OCI-LY7 (cell line): ENCODE measurements around the gene NOD2. TPM values are rescaled to one million over a fixed set of nuclear protein-coding genes. Genes with fewer than 3 reads are reported as not detected.

Experiments used
- BruUV-seq: library from RNA; stranded (reverse); fragments of 400-500 nt; replicated peaks from 2 replicates; lab custom pipeline; 2021; lab: Mats Ljungman, UMichigan
- CTCF ChIA-PET: fragments of 300-600 bp; sonication (Branson Sonifier 250); formaldehyde crosslinking; loops from one replicate; lab custom pipeline; 2022; ENCODE audit warnings: antibody characterized with exemption; ENCODE audit not compliant: unreplicated experiment; lab: Charles Lee
- POLR2A ChIA-PET: fragments of 300-600 bp; sonication (Branson Sonifier 250); formaldehyde crosslinking; loops from one replicate; lab custom pipeline; 2022; ENCODE audit warnings: antibody characterized with exemption; lab: Charles Lee
- DNase-seq: peaks from one replicate; pipeline ENCODE4 v3.0.0-alpha.2; 2015; ENCODE audit warnings: low spot score
- H2AFZ ChIP-seq: fragments of 200-600 bp; sonication (generic), shearing (Covaris generic); 2 replicates; pipeline ENCODE4 v1.6.1; 2014; ENCODE audit warnings: mild to moderate bottlenecking, antibody characterized with exemption, low read length, moderate library complexity
- H3K27ac ChIP-seq: fragments of 200-600 bp; sonication (generic); 2 replicates; pipeline ENCODE4 v1.5.1; 2014; ENCODE audit warnings: mixed run types, low read depth, mild to moderate bottlenecking, moderate library complexity, low read length, inconsistent platforms; ENCODE audit not compliant: poor library complexity, severe bottlenecking
- H3K36me3 ChIP-seq: fragments of 200-600 bp; sonication (generic); 2 replicates; pipeline ENCODE4 v1.6.1; 2014; ENCODE audit warnings: mild to moderate bottlenecking, antibody characterized with exemption, low read length, moderate library complexity, mixed read lengths; ENCODE audit not compliant: insufficient read depth
- H3K4me1 ChIP-seq: fragments of 200-600 bp; sonication (generic); 2 replicates; pipeline ENCODE4 v1.5.1; 2014; ENCODE audit warnings: mild to moderate bottlenecking, low read length; ENCODE audit not compliant: insufficient read depth, poor library complexity, severe bottlenecking
- H3K4me2 ChIP-seq: fragments of 200-600 bp; sonication (generic); 2 replicates; pipeline ENCODE4 v1.6.1; 2014; ENCODE audit warnings: mild to moderate bottlenecking, low read length
- H3K4me3 ChIP-seq: fragments of 200-600 bp; sonication (generic); 2 replicates; pipeline ENCODE4 v1.5.1; 2014; ENCODE audit warnings: mild to moderate bottlenecking, low read depth, low read length; ENCODE audit not compliant: poor library complexity, severe bottlenecking
- H3K79me2 ChIP-seq: fragments of 200-600 bp; sonication (generic); 2 replicates; pipeline ENCODE4 v1.6.1; 2016; ENCODE audit warnings: low read depth, mild to moderate bottlenecking, low read length, moderate library complexity, mixed read lengths; ENCODE audit not compliant: insufficient read depth
- H3K9me2 ChIP-seq: fragments of 200-600 bp; sonication (generic); 2 replicates; pipeline ENCODE4 v1.6.1; 2016; ENCODE audit warnings: mild to moderate bottlenecking, low read length, mixed read lengths; ENCODE audit not compliant: insufficient read depth
- H3K9me3 ChIP-seq: fragments of 200-600 bp; sonication (generic); 2 replicates; pipeline ENCODE4 v1.6.1; 2014; ENCODE audit warnings: mild to moderate bottlenecking, mixed run types, low read length, mixed read lengths
- H4K20me1 ChIP-seq: fragments of 200-600 bp; sonication (generic); 2 replicates; pipeline ENCODE4 v1.6.1; 2014; ENCODE audit warnings: mild to moderate bottlenecking, antibody characterized with exemption, low read length, moderate library complexity, mixed read lengths; ENCODE audit not compliant: insufficient read depth
- CTCF ChIP-seq: fragments of 200-600 bp; sonication (generic); conservative IDR thresholded peaks from 2 replicates; pipeline ENCODE4 v1.5.1; 2014; ENCODE audit warnings: mild to moderate bottlenecking, antibody characterized with exemption, low read length, moderate library complexity, mixed read lengths
- EZH2phosphoT487 ChIP-seq: fragments of 200-600 bp; sonication (generic); IDR thresholded peaks from 2 replicates; pipeline ENCODE4 v1.6.1; 2018; ENCODE audit warnings: low read depth, borderline replicate concordance, mild to moderate bottlenecking, mixed run types, antibody characterized with exemption, low read length, moderate library complexity, mixed read lengths
- intact Hi-C: fragments of 100-400 bp; cut with micrococcal nuclease; formaldehyde crosslinking; loops from one replicate; pipeline ENCODE4 v1.10.0; 2022; ENCODE audit not compliant: unreplicated experiment
- total RNA-seq, 2 experiments: library from RNA; depleted of rRNA in 1 of 2; stranded (reverse); fragments of >200 nt in 1 of 2; shearing (Covaris generic) in 1 of 2; gene quantifications; 2 replicates each; pipeline ENCODE4 v1.2.3, GENCODE V29; 2014 to 2022

NOD2 gene
- total RNA-seq, 2 experiments from 2014 or later = not detected

GRCh38 chr16:50711862-50712559 lies 18.6 kb downstream of the NOD2 start:
- no peak overlapping the region for H3K27ac ChIP-seq
- no peaks in the 10 kb centered on the region for H3K4me1 ChIP-seq
- H2AFZ ChIP-seq = no peak overlapping the region
- no peak for DNase-seq
- H3K4me3 ChIP-seq = no peak overlapping the region
- no TSS peak for BruUV-seq
- no peaks in the 10 kb centered on the region for H3K79me2 ChIP-seq
- TF ChIP-seq CTCF (no peak), EZH2phosphoT487 (no peak)
- ChIA-PET POLR2A (no interaction called here), CTCF (no interaction called here)
- no peaks in the 10 kb centered on the region for H4K20me1 ChIP-seq
- H3K9me2 ChIP-seq = no peaks in the 10 kb centered on the region
- H3K36me3 ChIP-seq = no peaks in the 10 kb centered on the region
- no peaks in the 10 kb centered on the region for H3K9me3 ChIP-seq
- intact Hi-C loops = no loop called here
- no peak overlapping the region for H3K4me2 ChIP-seq

- H3K4me3 ChIP-seq = no peak overlapping the region
- H3K4me2 ChIP-seq = no peak overlapping the region
- no peak overlapping the region for H3K27ac ChIP-seq
- no peaks in the 10 kb centered on the region for H3K36me3 ChIP-seq
- POLR2A ChIA-PET = no interaction called here
- no peak for DNase-seq
- intact Hi-C loops = no loop called here
- no peaks in the 10 kb centered on the region for H4K20me1 ChIP-seq
- no peaks in the 10 kb centered on the region for H3K4me1 ChIP-seq
- no peaks in the 10 kb centered on the region for H3K79me2 ChIP-seq
- TF ChIP-seq EZH2phosphoT487 = no peak
- no peak for TF ChIP-seq CTCF
- no peaks in the 10 kb centered on the region for H3K9me2 ChIP-seq
- BruUV-seq = no TSS peak
- no peaks in the 10 kb centered on the region for H3K9me3 ChIP-seq
- no peak overlapping the region for H2AFZ ChIP-seq
- CTCF ChIA-PET = no interaction called here
Observed at GRCh38 chr16:50712560-50712898, 19.1 kb downstream of the NOD2 start.

GRCh38 chr16:50712956-50713355 lies 19.6 kb downstream of the NOD2 start:
- H3K4me1 ChIP-seq = no peaks in the 10 kb centered on the region
- no peak overlapping the region for H3K4me2 ChIP-seq
- intact Hi-C loops = no loop called here
- DNase-seq = no peak
- no peak overlapping the region for H3K27ac ChIP-seq
- H3K9me2 ChIP-seq = no peaks in the 10 kb centered on the region
- no TSS peak for BruUV-seq
- no peak for TF ChIP-seq CTCF
- no peak for TF ChIP-seq EZH2phosphoT487
- POLR2A ChIA-PET = no interaction called here
- no peak overlapping the region for H3K4me3 ChIP-seq
- H3K9me3 ChIP-seq = no peaks in the 10 kb centered on the region
- H3K79me2 ChIP-seq = no peaks in the 10 kb centered on the region
- CTCF ChIA-PET = no interaction called here
- H2AFZ ChIP-seq = no peak overlapping the region
- H4K20me1 ChIP-seq = no peaks in the 10 kb centered on the region
- H3K36me3 ChIP-seq = no peaks in the 10 kb centered on the region
